RWPE2 (cell line): ENCODE measurements around the gene NUP210.
A peak's percentile ranks its signal among the peaks of the same experiment; 100 is the strongest.

Experiments
- ATAC-seq: fragments of 200-7000 bp; cut with Tn5 transposase; 3 replicates; pipeline ENCODE4 v1.9.1; 2021; ENCODE audit warnings: low read depth
- DNase-seq: peaks from one replicate; pipeline ENCODE4 v3.0.0-alpha.2; 2020; ENCODE audit warnings: low spot score
- H3K27ac ChIP-seq: fragments of 450-650 bp; 2 replicates; pipeline ENCODE4 v1.5.1; 2017; ENCODE audit warnings: mild to moderate bottlenecking; ENCODE audit not compliant: poor library complexity, severe bottlenecking
- H3K27me3 ChIP-seq: fragments of 250-450 bp; sonication (Bioruptor Pico); 2 replicates; pipeline ENCODE4 v1.5.1; 2021; ENCODE audit warnings: mild to moderate bottlenecking, moderate library complexity; ENCODE audit not compliant: insufficient read depth, poor library complexity, severe bottlenecking
- H3K36me3 ChIP-seq: fragments of 250-450 bp; sonication (Bioruptor Pico); 2 replicates; pipeline ENCODE4 v1.5.1; 2020; ENCODE audit warnings: low read depth, mild to moderate bottlenecking, moderate library complexity
- H3K4me1 ChIP-seq: fragments of 250-450 bp; sonication (Bioruptor Pico); 2 replicates; pipeline ENCODE4 v1.5.1; 2021; ENCODE audit warnings: mild to moderate bottlenecking, moderate library complexity; ENCODE audit not compliant: insufficient read depth, poor library complexity, severe bottlenecking
- H3K4me3 ChIP-seq: fragments of 250-450 bp; sonication (Bioruptor Pico); 2 replicates; pipeline ENCODE4 v1.5.1; 2021; ENCODE audit warnings: mild to moderate bottlenecking, moderate library complexity; ENCODE audit not compliant: severe bottlenecking
- H3K9me3 ChIP-seq: fragments of 250-450 bp; sonication (Bioruptor Pico); 2 replicates; pipeline ENCODE4 v1.5.1; 2021; ENCODE audit warnings: mild to moderate bottlenecking, moderate library complexity; ENCODE audit not compliant: severe bottlenecking
- TF ChIP-seq, protein P1 (sequence below): fragments of 450-650 bp; IDR thresholded peaks from one replicate; pipeline ENCODE4 v1.5.1; 2017; ENCODE audit warnings: mild to moderate bottlenecking, moderate library complexity; ENCODE audit not compliant: poor library complexity, severe bottlenecking

The NUP210 gene

DNA sequence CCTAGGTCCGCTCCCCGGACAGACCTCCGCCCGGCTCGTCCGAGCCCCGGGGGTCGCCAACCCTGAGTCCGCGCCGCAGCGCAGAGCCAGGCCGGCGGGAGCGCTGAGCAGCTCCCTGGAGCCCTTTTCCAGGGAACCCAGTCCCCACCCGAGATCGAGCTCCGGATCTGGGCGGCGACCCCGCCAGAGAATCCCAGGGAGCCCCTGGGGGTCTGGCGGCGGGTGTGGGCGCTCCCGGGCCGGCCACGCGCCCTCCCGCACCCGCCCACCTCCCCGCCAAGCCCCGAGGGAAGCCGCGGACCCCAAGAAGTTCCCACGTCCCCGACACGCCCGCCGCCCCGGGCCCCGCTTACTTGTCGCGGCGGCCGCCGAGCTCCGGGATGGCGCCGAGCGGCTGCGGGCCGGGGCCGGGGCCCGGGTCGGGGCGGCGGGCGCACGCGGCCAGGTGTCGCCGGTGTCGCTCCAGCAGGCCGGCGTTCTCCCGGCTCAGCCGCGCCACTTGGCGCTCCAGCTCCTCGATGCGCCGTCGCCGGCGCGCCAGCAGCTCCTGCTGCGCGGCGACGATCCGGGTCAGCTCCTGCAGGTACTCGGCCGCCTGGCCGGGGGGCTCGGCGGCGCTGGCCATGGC, 137.7 kb downstream of the NUP210 start:
- ATAC-seq = no peak
- TF ChIP-seq, protein P1, sequence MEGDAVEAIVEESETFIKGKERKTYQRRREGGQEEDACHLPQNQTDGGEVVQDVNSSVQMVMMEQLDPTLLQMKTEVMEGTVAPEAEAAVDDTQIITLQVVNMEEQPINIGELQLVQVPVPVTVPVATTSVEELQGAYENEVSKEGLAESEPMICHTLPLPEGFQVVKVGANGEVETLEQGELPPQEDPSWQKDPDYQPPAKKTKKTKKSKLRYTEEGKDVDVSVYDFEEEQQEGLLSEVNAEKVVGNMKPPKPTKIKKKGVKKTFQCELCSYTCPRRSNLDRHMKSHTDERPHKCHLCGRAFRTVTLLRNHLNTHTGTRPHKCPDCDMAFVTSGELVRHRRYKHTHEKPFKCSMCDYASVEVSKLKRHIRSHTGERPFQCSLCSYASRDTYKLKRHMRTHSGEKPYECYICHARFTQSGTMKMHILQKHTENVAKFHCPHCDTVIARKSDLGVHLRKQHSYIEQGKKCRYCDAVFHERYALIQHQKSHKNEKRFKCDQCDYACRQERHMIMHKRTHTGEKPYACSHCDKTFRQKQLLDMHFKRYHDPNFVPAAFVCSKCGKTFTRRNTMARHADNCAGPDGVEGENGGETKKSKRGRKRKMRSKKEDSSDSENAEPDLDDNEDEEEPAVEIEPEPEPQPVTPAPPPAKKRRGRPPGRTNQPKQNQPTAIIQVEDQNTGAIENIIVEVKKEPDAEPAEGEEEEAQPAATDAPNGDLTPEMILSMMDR = no peak
- Histone ChIP-seq H3K4me1 (no peaks in the 10 kb centered on the region), H3K4me3 (peak overlapping the region; percentile 26), H3K9me3 (peaks cover 12% of the 10 kb centered on the region), H3K27me3 (peaks cover 38% of the 10 kb centered on the region), H3K36me3 (no peaks in the 10 kb centered on the region), H3K27ac (no peak overlapping the region)
- peak; percentile 20 for DNase-seq

DNA sequence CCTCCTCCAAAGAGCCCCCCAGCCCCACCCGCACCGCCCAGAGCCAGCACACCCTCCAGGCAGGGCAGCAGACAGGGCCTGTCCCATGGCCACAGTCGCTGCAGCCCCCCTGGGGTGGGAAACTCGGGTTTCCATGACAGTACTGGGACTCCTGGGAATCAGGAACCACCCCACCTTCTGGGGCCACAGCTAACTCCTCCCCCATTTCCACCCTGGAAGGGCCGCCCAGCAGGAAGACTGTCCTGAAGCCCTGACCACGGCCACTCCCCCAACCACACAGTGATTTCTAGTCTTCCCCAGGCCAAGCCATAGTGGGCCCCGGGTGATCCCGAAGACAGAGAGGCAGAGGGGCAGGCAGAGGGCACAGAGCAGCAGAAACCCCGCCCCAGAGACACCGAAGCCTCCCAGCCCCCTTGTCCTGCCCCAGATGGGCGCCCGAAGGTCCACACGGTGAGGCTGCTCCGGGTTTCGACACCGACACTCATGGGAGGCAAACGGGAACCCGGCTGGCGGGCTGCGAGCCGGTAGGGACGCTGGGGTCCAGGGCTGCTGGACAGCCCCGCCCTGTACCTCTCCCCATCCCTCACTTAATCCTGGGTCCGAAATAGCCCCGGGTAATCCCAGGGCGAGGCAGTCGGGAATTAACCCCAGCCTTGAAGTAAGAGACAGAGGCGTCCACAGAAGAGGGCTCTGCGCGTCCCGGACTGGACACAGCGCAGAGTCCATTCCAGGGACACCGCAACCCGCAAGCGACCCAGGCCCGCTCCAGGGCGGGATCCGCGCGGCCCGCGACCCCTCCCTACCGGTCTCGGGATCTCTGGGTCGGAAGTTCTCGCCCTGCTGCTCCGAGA, 138.4 kb downstream of the NUP210 start:
- ATAC-seq (no peak), DNase-seq (peak; percentile 51)
- Histone ChIP-seq H3K9me3 (peaks cover 7% of the 10 kb centered on the region), H3K36me3 (no peaks in the 10 kb centered on the region), H3K27ac (no peak overlapping the region), H3K4me3 (no peak overlapping the region), H3K4me1 (no peaks in the 10 kb centered on the region), H3K27me3 (peaks cover 38% of the 10 kb centered on the region)
- TF ChIP-seq, protein P1 = no peak

DNA sequence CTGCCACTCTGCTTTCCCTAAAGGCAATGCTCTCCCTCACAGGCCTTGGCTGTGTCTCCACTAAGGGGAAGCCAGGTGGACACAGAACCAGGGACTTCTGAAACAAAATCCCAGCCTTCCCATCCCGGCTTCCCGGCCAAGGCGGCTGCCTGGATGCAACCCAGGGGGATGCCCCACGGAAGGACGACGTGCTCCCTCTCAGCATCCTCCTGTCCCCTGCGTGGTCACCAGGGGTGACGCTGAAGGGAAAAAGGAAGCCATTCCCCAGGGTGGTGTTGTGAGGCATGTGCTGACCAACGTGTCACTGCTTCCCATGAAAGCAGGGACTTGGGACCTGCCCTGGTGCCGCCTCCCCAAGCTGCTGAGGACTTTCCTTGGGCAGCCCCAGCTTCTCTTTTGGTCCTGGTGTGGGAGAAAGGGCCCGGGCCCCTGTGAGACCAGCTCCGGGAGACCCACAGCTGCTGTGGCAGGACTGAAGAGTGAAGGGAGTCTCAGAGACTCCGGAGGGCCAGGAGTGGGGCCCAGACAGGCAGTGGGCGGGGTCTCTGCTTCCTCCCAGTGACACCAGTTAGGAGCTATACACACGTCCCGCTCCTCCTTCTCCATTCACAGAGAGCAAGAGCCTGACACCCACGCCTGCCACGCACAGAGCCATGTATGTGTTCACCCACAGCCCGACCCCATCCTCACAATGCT, 139.2 kb downstream of the NUP210 start:
- H3K4me1 ChIP-seq = no peaks in the 10 kb centered on the region
- DNase-seq = peak; percentile 47
- no peak for ATAC-seq
- TF ChIP-seq, protein P1 = no peak
- H3K36me3 ChIP-seq = no peaks in the 10 kb centered on the region
- peaks cover 38% of the 10 kb centered on the region for H3K27me3 ChIP-seq
- no peak overlapping the region for H3K27ac ChIP-seq
- peaks cover 7% of the 10 kb centered on the region for H3K9me3 ChIP-seq
- H3K4me3 ChIP-seq = no peak overlapping the region

DNA sequence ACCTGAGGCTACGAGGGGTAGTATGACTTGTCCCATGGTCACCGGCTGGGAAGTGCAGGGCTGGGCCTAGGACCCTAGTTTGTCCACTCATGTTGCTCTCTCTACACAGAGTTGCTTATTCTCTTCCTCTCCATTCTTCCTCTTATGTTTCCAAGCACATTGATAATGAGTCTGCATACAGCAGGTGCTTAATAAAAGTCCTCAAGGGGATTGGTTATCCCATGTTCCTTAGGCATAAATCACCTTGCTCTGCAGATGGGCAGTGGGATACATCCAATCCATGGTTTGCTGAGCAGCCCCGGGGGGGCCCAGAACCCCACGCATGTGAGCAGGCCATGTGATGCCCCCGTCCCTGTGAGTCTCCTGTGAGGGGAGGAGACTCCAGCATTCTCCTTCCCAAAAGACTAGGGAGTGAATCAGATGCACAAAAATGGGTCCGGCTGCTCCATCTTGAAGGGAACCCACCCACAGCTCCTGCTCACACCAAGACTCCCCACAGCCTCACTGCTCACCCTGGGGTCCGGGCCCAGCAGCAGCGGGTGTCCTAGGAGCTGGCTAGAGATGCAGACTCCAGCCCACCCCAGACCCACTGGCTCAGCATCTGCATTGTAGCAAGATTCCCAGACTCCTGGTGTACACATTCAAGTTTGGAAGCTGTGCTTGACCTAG, 139.9 kb downstream of the NUP210 start:
- Histone ChIP-seq H3K36me3 (no peaks in the 10 kb centered on the region), H3K4me3 (no peak overlapping the region), H3K27ac (no peak overlapping the region), H3K27me3 (peaks cover 38% of the 10 kb centered on the region), H3K9me3 (peaks cover 7% of the 10 kb centered on the region), H3K4me1 (no peaks in the 10 kb centered on the region)
- TF ChIP-seq, protein P1 = no peak
- ATAC-seq (no peak), DNase-seq (peak; percentile 45)
